ENCODE results near the gene PTPRS.
"Not testable (repeated sequence)": the region's sequence is repeated elsewhere in the genome, so short reads cannot be mapped to it uniquely, and the experiment has no call there.

PTPRS gene

DNA sequence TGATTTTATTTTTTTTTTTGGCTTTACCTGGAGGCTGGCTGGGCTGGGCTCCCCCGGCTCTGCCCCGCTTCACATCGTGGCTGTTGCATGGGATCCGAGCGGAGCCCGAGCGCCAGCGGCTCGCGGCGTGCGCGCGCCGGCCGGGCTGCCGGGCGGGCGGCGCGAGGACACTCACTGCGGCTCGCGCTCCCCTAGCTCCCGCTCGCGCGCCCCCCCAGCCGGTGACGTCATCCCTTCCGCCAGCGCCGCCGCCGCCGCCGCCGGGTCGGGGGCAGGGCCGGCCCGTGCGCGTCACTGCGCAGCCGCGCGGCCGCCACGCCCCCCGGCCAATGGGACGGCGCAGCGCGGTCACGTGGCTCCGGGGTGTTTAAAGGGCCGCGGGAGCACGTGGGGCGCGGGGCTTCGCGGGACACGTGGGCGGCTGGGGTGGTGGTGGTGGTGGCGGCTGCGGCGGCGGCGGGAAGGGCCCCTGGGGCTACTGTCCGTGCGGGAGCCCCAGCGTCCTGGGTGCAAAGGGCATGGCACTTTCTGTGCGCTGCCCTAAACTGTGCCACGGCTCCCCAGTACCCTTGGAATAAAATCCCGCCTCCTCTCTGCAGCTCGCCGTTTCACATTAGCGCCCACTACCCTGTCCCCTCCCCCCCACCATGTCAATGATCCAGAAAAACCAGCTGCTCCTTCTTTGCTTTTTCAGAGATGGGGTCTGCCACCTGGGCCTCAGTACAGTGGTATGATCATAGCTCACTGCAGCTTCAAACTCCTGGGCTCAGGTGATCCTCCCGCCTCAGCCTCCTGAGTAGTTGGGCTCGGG is at the start of gene PTPRS:
TSS of gene PTPRS (minus strand) at position 176 of the 811 bp plus-strand sequence. CDS start 54,672 bp downstream, outside the sequence.
- peak; percentile 79 for DNase-seq (ENCODE audit: low read depth, low spot score)
- TF ChIP-seq, protein P1, sequence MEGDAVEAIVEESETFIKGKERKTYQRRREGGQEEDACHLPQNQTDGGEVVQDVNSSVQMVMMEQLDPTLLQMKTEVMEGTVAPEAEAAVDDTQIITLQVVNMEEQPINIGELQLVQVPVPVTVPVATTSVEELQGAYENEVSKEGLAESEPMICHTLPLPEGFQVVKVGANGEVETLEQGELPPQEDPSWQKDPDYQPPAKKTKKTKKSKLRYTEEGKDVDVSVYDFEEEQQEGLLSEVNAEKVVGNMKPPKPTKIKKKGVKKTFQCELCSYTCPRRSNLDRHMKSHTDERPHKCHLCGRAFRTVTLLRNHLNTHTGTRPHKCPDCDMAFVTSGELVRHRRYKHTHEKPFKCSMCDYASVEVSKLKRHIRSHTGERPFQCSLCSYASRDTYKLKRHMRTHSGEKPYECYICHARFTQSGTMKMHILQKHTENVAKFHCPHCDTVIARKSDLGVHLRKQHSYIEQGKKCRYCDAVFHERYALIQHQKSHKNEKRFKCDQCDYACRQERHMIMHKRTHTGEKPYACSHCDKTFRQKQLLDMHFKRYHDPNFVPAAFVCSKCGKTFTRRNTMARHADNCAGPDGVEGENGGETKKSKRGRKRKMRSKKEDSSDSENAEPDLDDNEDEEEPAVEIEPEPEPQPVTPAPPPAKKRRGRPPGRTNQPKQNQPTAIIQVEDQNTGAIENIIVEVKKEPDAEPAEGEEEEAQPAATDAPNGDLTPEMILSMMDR (IDR thresholded peaks at IDR 0.05; ENCODE audit: low read depth, low read length) = no peak
- in situ Hi-C loops (cut with HindIII; ENCODE audit: low sequenced_read_pairs) = no loop called here
- peak within 1 kb of the TSS; percentile 61 for H3K4me3 ChIP-seq (ENCODE audit: low read depth, low read length)

DNA sequence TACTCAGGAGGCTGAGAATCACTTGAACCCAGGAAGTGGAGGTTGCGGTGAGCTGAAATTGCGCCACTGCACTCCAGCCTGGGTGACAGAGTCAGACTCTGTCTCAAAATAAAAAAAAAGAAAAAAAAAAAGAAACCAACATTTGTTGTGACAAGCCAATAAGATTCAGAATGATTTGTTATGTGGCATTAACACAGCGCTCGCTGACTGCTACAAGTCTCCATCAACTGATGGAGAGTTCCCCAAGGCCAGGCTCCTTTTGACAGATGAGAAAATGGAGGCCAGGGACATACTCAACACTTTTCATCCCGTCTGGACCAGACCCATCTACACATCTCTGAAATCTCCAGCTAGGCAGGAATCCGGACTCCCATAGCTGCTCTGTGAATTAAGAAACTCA is 48.7 kb upstream of the PTPRS start:
- TF ChIP-seq, protein P1 (IDR thresholded peaks at IDR 0.05; ENCODE audit: low read depth, low read length) = no peak
- no peak for DNase-seq (ENCODE audit: low read depth, low spot score)
- in situ Hi-C loops (cut with HindIII; ENCODE audit: low sequenced_read_pairs) = no loop called here
- no peak overlapping the region for H3K4me3 ChIP-seq (ENCODE audit: low read depth, low read length)

DNA sequence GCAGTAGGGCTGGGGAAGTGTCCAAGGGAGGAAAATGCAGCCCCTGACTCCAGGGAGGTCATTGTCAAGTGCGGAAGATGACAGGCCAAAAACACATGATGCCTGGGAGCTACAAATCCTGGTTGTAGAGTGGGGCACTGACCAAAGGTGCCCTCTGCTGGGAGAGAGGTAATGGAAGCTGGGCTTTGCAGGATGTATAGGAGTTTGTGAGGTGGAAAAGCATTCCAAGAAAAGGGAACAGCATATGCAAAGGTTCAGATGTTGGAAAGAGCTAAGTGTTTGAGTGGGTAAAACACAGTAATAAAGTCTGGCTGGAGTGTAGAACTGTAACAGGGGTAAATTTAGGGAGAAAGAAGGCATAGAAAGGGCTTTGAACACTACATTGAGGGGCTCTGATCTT is 46.9 kb upstream of the PTPRS start:
- in situ Hi-C loops (cut with HindIII; ENCODE audit: low sequenced_read_pairs) = no loop called here
- DNase-seq (ENCODE audit: low read depth, low spot score) = no peak
- no peak overlapping the region for H3K4me3 ChIP-seq (ENCODE audit: low read depth, low read length)
- TF ChIP-seq, protein P1 (IDR thresholded peaks at IDR 0.05; ENCODE audit: low read depth, low read length) = no peak

DNA sequence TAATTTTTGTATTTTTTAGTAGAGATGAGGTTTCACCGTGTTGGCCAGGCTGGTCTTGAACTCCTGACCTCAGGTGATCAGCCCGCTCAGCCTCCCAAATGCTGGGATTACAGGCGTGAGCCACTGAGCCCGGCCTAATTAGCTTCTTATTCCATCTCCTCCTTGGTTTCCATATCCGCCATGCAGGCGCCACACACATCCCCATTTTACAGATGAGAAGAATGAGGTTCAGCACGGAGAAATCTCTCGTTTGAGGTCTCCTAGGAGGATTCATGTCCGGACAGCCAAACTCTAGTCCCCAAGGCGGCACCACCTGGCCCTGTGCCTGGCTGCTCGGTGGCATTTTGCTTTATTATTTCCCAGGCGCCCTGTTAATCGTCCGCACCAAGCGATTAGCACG is 46.2 kb upstream of the PTPRS start:
- TF ChIP-seq, protein P1 (IDR thresholded peaks at IDR 0.05; ENCODE audit: low read depth, low read length) = no peak
- no peak overlapping the region for H3K4me3 ChIP-seq (ENCODE audit: low read depth, low read length)
- no peak for DNase-seq (ENCODE audit: low read depth, low spot score)
- in situ Hi-C loops (cut with HindIII; ENCODE audit: low sequenced_read_pairs) = no loop called here

DNA sequence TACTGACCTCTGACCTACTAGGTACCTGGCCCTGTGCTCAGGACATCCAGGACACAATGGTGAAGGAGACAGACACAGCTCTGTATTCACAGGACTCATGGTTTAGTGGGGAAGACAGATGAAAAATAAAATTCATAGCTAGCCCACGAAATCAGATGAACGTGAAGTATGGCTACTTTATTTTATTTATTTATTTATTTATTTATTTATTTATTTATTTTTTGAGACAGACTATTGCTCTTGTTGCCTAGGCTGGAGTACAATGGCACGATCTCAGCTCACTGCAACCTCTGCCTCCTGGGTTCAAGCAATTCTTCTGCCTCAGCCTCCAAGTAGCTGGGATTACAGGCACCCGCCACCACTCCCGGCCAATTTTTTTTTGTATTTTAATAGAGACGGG is 40.6 kb upstream of the PTPRS start:
- H3K4me3 ChIP-seq (ENCODE audit: low read depth, low read length); in situ Hi-C loops (cut with HindIII; ENCODE audit: low sequenced_read_pairs); DNase-seq (ENCODE audit: low read depth, low spot score): not testable (repeated sequence)

DNA sequence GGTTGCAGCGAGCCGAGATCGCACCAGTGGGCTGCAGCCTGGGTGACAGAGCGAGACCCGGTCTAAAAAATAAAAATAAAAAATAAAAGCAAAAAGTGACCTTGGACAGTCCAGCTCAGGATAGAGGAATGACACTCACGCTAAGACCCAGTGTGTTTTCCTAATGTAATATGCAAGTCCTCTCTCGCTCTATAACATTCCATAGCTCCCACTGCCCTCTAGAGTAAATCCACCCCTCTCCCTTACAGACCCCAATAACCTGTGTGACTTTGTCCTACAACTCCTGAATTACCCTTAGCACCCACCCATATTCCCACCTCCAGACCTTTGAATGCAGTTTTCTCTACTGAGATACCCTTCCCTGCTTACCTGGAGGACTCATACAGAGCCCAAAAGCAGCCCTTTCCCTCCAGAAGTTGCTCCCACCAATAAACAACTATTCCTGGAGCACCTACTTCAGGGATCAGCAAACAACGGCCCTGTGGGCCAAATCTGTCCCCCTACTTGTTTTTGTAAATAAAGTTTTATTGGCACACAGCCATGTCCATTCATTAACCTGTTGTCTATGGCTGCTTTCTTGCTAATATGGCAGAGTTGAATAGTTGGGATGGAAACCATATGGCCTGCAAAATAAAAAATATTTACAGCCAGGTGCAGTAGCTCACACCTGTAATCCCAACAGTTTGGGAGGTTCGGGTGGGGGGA is 39.8 kb upstream of the PTPRS start:
- no peak for DNase-seq (ENCODE audit: low read depth, low spot score)
- TF ChIP-seq, protein P1 (IDR thresholded peaks at IDR 0.05; ENCODE audit: low read depth, low read length) = no peak
- H3K4me3 ChIP-seq (ENCODE audit: low read depth, low read length) = no peak overlapping the region
- in situ Hi-C loops (cut with HindIII; ENCODE audit: low sequenced_read_pairs) = no loop called here

DNA sequence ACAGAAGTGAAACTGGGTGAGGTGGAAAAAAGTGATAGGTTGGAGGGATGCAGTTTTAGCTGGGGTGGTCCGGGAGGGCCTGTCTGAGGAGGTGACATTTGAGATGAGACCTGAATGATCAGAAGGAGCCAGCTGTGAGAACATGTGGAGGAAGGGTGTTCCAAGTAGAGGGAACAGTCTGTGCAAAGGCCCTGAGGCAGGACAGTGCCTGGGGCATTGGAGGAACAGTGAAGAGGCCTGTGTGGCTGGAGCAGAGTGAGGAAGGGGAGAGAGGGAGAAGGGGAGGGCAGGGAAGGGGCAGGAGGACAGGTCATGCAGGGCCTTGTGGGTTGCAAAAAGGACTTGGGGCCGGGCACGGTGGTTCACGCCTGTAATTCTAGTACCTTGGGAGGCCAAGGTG is 36.3 kb upstream of the PTPRS start:
- TF ChIP-seq, protein P1 (IDR thresholded peaks at IDR 0.05; ENCODE audit: low read depth, low read length) = no peak
- no peak for DNase-seq (ENCODE audit: low read depth, low spot score)
- in situ Hi-C loops (cut with HindIII; ENCODE audit: low sequenced_read_pairs) = no loop called here
- H3K4me3 ChIP-seq (ENCODE audit: low read depth, low read length) = no peak overlapping the region

All from astrocyte of the spinal cord (primary cell).